GM21447 (cell line): ENCODE results near the gene RAB34.
"Not testable (repeated sequence)": the region's sequence is repeated elsewhere in the genome, so short reads cannot be mapped to it uniquely, and the experiment has no call there.

Experiments used
- ATAC-seq: cut with Tn5 transposase; IDR thresholded peaks from one replicate; pipeline ENCODE4 v1.9.1; 2021; ENCODE audit not compliant: unreplicated experiment

Gene RAB34

GRCh38 chr17:28746611-28747050, 29.0 kb upstream of the RAB34 start:
- no peak for ATAC-seq

- no peak for ATAC-seq
These were observed 28.2 kb upstream of the RAB34 start for GRCh38 chr17:28745786-28746411.

- no peak for ATAC-seq
These were observed 27.5 kb upstream of the RAB34 start for GRCh38 chr17:28744972-28745785.

GRCh38 chr17:28744104-28744971, 26.7 kb upstream of the RAB34 start:
- ATAC-seq: peak; percentile 18

GRCh38 chr17:28743243-28744103, 25.8 kb upstream of the RAB34 start, which contains the start of gene TRAF4:
Gene TRAF4 (plus strand): TSS chr17:28744011. CDS start chr17:28744113, 102 bp downstream.
- peak; percentile 46 for ATAC-seq

- no peak for ATAC-seq
These were observed 24.0 kb upstream of the RAB34 start for GRCh38 chr17:28741358-28742349.

- no peak for ATAC-seq
These were observed 23.0 kb upstream of the RAB34 start for GRCh38 chr17:28740406-28741357.

GRCh38 chr17:28738680-28739384, 21.2 kb upstream of the RAB34 start:
- ATAC-seq: no peak

GRCh38 chr17:28737770-28738679, 20.4 kb upstream of the RAB34 start:
- peak; percentile 68 for ATAC-seq

GRCh38 chr17:28737316-28737715, 19.6 kb upstream of the RAB34 start:
- ATAC-seq: no peak

- ATAC-seq: not testable (repeated sequence)
These were observed 18.5 kb upstream of the RAB34 start for GRCh38 chr17:28735913-28736769.

GRCh38 chr17:28735242-28735722, 17.6 kb upstream of the RAB34 start:
- no peak for ATAC-seq

GRCh38 chr17:28734712-28735241, 17.1 kb upstream of the RAB34 start:
- ATAC-seq: no peak

GRCh38 chr17:28733346-28733745, 15.7 kb upstream of the RAB34 start:
- ATAC-seq: no peak

- no peak for ATAC-seq
These were observed 12.3 kb upstream of the RAB34 start for GRCh38 chr17:28729950-28730330.
